ENCODE measurements around the gene ITPRIPL1.
A peak's percentile ranks its signal among the peaks of the same experiment; 100 is the strongest.

ITPRIPL1 gene

GRCh38 chr2:96316999-96317398, 8.1 kb upstream of the ITPRIPL1 start:
- no peak for DNase-seq (ENCODE audit: low spot score)
- TF ChIP-seq CTCF (IDR thresholded peaks at IDR 0.05; ENCODE audit: extremely low read depth, missing control alignments): no peak

GRCh38 chr2:96317584-96317997, 7.5 kb upstream of the ITPRIPL1 start:
- TF ChIP-seq CTCF (IDR thresholded peaks at IDR 0.05; ENCODE audit: extremely low read depth, missing control alignments): no peak
- no peak for DNase-seq (ENCODE audit: low spot score)

GRCh38 chr2:96318723-96319122, 6.4 kb upstream of the ITPRIPL1 start:
- no peak for DNase-seq (ENCODE audit: low spot score)
- TF ChIP-seq CTCF (IDR thresholded peaks at IDR 0.05; ENCODE audit: extremely low read depth, missing control alignments): no peak

GRCh38 chr2:96319396-96319795, 5.7 kb upstream of the ITPRIPL1 start:
- DNase-seq (ENCODE audit: low spot score): no peak
- no peak for TF ChIP-seq CTCF (IDR thresholded peaks at IDR 0.05; ENCODE audit: extremely low read depth, missing control alignments)

DNA sequence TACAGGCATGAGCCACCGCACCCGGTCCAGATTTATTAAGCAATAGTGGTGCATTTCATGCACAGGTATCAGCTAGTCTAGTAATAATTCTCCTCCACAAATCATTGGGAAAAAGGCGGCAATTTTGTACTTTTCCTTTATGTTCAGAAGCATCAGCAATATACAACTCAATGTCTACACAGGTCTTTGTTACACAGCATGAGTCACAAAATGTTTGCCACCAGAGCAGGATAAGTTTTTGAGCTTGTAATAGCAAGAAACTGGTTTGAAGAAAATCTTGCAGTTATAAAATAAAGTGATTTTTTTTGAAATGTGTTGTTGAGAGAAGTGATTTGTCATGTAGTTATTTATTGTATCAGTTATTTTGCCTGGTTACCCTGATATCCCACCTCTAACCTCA, 4.8 kb upstream of the ITPRIPL1 start:
- no peak for DNase-seq (ENCODE audit: low spot score)
- TF ChIP-seq CTCF (IDR thresholded peaks at IDR 0.05; ENCODE audit: extremely low read depth, missing control alignments): no peak

DNA sequence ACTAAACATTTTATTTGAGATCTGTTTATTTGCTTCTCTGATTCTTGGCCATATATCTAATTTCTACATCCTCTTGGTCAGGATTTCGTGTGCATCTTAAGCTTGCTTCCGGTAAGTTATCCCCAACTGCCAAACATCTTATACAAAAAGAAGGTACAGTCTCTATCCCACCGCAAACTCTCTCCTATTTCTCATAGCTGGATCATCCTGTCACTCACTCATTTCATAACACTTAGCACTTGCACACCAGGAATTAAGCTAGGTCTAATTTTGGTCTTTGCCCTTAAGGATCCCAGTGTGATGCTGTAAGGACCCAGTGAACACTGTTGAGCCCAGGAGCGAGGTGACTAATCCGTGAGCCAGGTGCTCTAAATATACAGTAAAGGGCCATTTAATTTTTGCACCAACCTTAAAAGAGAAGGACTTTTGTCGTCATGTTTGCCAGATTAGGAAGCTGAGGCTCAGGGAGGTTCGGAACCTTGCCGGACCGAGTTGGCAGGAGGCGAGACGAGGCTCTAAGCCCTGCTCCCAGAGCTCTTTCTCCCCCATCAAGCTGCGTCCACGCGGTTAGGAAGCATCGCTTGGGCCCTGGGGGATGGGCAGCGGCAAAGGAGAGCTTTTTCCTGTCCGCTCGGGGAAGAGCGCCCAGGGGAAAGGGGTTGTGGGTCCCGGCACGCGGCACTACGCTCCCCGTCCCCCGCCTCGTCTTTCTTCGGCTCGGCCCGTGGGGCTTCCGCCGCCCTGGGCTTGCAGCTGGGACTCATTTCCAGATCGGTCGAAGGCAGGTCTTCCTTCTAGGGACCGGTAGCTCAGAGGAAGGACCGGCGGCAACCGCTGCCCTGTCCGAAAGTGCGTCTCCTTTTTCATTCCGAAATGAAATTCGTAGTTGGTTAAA, 4.1 kb upstream of the ITPRIPL1 start:
- TF ChIP-seq CTCF (IDR thresholded peaks at IDR 0.05; ENCODE audit: extremely low read depth, missing control alignments): no peak

GRCh38 chr2:96323849-96324248, 1.3 kb upstream of the ITPRIPL1 start:
- no peak for TF ChIP-seq CTCF (IDR thresholded peaks at IDR 0.05; ENCODE audit: extremely low read depth, missing control alignments)
- peak; percentile 42 for DNase-seq (ENCODE audit: low spot score)

More for the DNA sequence above, 4.1 kb upstream of the ITPRIPL1 start:
- DNase-seq (ENCODE audit: low spot score): peak; percentile 51

All from GM20000 (cell line).